Activated T-cell treated with anti-CD3 and anti-CD28 coated beads, Interleukin-2, amount 50 U/mL, for 72 hours (primary cell): ENCODE data around the gene GET4. TPM values are rescaled to one million over a fixed set of nuclear protein-coding genes. Genes with fewer than 3 reads are reported as not detected.

Source experiments
- ATAC-seq, 2 donors: fragments of 150-1000 bp; cut with Tn5 transposase; replicated peaks in 1 of 2; 2 replicates each; pipeline ENCODE4 v1.10.0; 2021; ENCODE audit warnings: moderate library complexity in 2 of 2, mild to moderate bottlenecking in 1 of 2
- DNase-seq, 2 donors: peaks; one replicate each; pipeline ENCODE4 v3.0.0; 2021 to 2022; ENCODE audit warnings: mixed read lengths in 1 of 2
- H3K27ac Mint-ChIP-seq: one replicate; pipeline ENCODE4 v1.8.0; 2022; ENCODE audit warnings: mild to moderate bottlenecking, moderate library complexity, mixed read lengths
- H3K27me3 Mint-ChIP-seq: one replicate; pipeline ENCODE4 v1.8.0; 2022; ENCODE audit warnings: low read depth, mixed read lengths
- H3K36me3 Mint-ChIP-seq, 2 donors: one replicate each; pipeline ENCODE4 v1.8.0; 2022; ENCODE audit warnings: mixed read lengths in 2 of 2, mild to moderate bottlenecking in 1 of 2; ENCODE audit not compliant: insufficient read depth in 2 of 2
- H3K4me1 Mint-ChIP-seq: one replicate; pipeline ENCODE4 v1.8.0; 2022; ENCODE audit warnings: low read depth, mixed read lengths
- H3K4me3 Mint-ChIP-seq, 2 donors: one replicate each; pipeline ENCODE4 v1.8.0; 2022; ENCODE audit warnings: mild to moderate bottlenecking in 2 of 2, mixed read lengths in 2 of 2, moderate library complexity in 2 of 2
- H3K9me3 Mint-ChIP-seq, 2 donors: one replicate each; pipeline ENCODE4 v1.8.0; 2022; ENCODE audit warnings: mixed read lengths in 2 of 2
- total RNA-seq, 2 donors: library from RNA; stranded (reverse); gene quantifications; one replicate each; pipeline ENCODE4 v1.2.3, GENCODE V29; 2022

GET4 gene
- 10 to 100 TPM; 33.8 to 34.9 TPM for total RNA-seq

GRCh38 chr7:876077-876971, at the start of gene GET4:
Gene GET4, plus strand, starts transcription at chr7:876554. Its CDS starts 92 bp downstream, at chr7:876646.
- peaks cover 3 to 5% of the 10 kb centered on the region in 2 donors for H3K36me3 Mint-ChIP-seq
- peak within 1 kb of the TSS; percentile 99 for H3K27ac Mint-ChIP-seq
- H3K4me1 Mint-ChIP-seq: peaks cover 34% of the 10 kb centered on the region
- H3K4me3 Mint-ChIP-seq: peak within 1 kb of the TSS; percentile 98
- ATAC-seq: peak; percentile 84 to 86
- no peaks in the 10 kb centered on the region for H3K27me3 Mint-ChIP-seq
- peak; percentile 97 to 99 for DNase-seq
- H3K9me3 Mint-ChIP-seq: no peaks in the 10 kb centered on the region

GRCh38 chr7:828793-829561, 47.4 kb upstream of the GET4 start:
- H3K27ac Mint-ChIP-seq: no peak overlapping the region
- H3K27me3 Mint-ChIP-seq: no peaks in the 10 kb centered on the region
- H3K36me3 Mint-ChIP-seq: peaks cover 0 to 4% of the 10 kb centered on the region in 2 donors
- H3K4me1 Mint-ChIP-seq: peaks cover 43% of the 10 kb centered on the region
- DNase-seq (no peak), ATAC-seq (no peak)
- H3K9me3 Mint-ChIP-seq: no peaks in the 10 kb centered on the region
- H3K4me3 Mint-ChIP-seq: no peak overlapping the region

- Mint-ChIP-seq H3K4me3 (peak overlapping the region in 1 of 2 donors; percentile 59), H3K27ac (no peak overlapping the region), H3K36me3 (peaks cover 2 to 7% of the 10 kb centered on the region in 2 donors), H3K4me1 (peaks cover 48% of the 10 kb centered on the region), H3K27me3 (no peaks in the 10 kb centered on the region), H3K9me3 (no peaks in the 10 kb centered on the region)
- ATAC-seq: no peak
- no peak for DNase-seq
Measured at GRCh38 chr7:830069-830468, 46.3 kb upstream of the GET4 start.

- Mint-ChIP-seq H3K9me3 (no peaks in the 10 kb centered on the region), H3K4me1 (peaks cover 61% of the 10 kb centered on the region), H3K4me3 (peak overlapping the region; percentile 88 to 91), H3K27me3 (no peaks in the 10 kb centered on the region), H3K36me3 (peaks cover 2 to 7% of the 10 kb centered on the region in 2 donors), H3K27ac (peak overlapping the region; percentile 94)
- ATAC-seq (peak; percentile 73 to 75), DNase-seq (peak; percentile 31 to 42)
Measured at GRCh38 chr7:831596-832166, 44.7 kb upstream of the GET4 start.

- H3K9me3 Mint-ChIP-seq: no peaks in the 10 kb centered on the region
- peak; percentile 69 to 83 for DNase-seq
- H3K27me3 Mint-ChIP-seq: no peaks in the 10 kb centered on the region
- peak within 1 kb of the TSS; percentile 94 for H3K27ac Mint-ChIP-seq
- peak; percentile 78 to 79 for ATAC-seq
- peak within 1 kb of the TSS; percentile 88 to 91 for H3K4me3 Mint-ChIP-seq
- peaks cover 63% of the 10 kb centered on the region for H3K4me1 Mint-ChIP-seq
- H3K36me3 Mint-ChIP-seq: peaks cover 2 to 7% of the 10 kb centered on the region in 2 donors
Measured at GRCh38 chr7:832167-832967, 44.0 kb upstream of the GET4 start, which contains the start of gene SUN1. Gene SUN1, plus strand, starts transcription at chr7:832476. Its CDS starts 49 bp downstream, at chr7:832525.

GRCh38 chr7:832968-833424, 43.4 kb upstream of the GET4 start:
- H3K9me3 Mint-ChIP-seq: no peaks in the 10 kb centered on the region
- no peak for ATAC-seq
- H3K27me3 Mint-ChIP-seq: no peaks in the 10 kb centered on the region
- H3K36me3 Mint-ChIP-seq: peaks cover 2 to 7% of the 10 kb centered on the region in 2 donors
- peak overlapping the region; percentile 94 for H3K27ac Mint-ChIP-seq
- DNase-seq: no peak
- H3K4me3 Mint-ChIP-seq: peak overlapping the region; percentile 88 to 91
- peaks cover 63% of the 10 kb centered on the region for H3K4me1 Mint-ChIP-seq

GRCh38 chr7:833601-834258, 42.6 kb upstream of the GET4 start:
- Mint-ChIP-seq H3K4me1 (peaks cover 63% of the 10 kb centered on the region), H3K27ac (no peak overlapping the region), H3K27me3 (no peaks in the 10 kb centered on the region), H3K36me3 (peaks cover 2 to 7% of the 10 kb centered on the region in 2 donors), H3K9me3 (no peaks in the 10 kb centered on the region), H3K4me3 (no peak overlapping the region)
- DNase-seq (no peak), ATAC-seq (no peak)

GRCh38 chr7:834277-834676, 42.1 kb upstream of the GET4 start:
- Mint-ChIP-seq H3K27ac (no peak overlapping the region), H3K27me3 (no peaks in the 10 kb centered on the region), H3K36me3 (peaks cover 5 to 7% of the 10 kb centered on the region in 2 donors), H3K4me3 (no peak overlapping the region), H3K4me1 (peaks cover 63% of the 10 kb centered on the region), H3K9me3 (no peaks in the 10 kb centered on the region)
- DNase-seq: no peak
- no peak for ATAC-seq

GRCh38 chr7:835021-835420, 41.3 kb upstream of the GET4 start:
- Mint-ChIP-seq H3K4me3 (no peak overlapping the region), H3K27ac (no peak overlapping the region), H3K36me3 (peaks cover 5 to 10% of the 10 kb centered on the region in 2 donors), H3K9me3 (no peaks in the 10 kb centered on the region), H3K27me3 (no peaks in the 10 kb centered on the region), H3K4me1 (peaks cover 58% of the 10 kb centered on the region)
- DNase-seq (no peak), ATAC-seq (no peak)

GRCh38 chr7:835485-836401, 40.6 kb upstream of the GET4 start:
- DNase-seq (no peak), ATAC-seq (no peak)
- peaks cover 5 to 10% of the 10 kb centered on the region in 2 donors for H3K36me3 Mint-ChIP-seq
- H3K9me3 Mint-ChIP-seq: no peaks in the 10 kb centered on the region
- H3K4me1 Mint-ChIP-seq: peaks cover 51% of the 10 kb centered on the region
- H3K27me3 Mint-ChIP-seq: no peaks in the 10 kb centered on the region
- no peak overlapping the region for H3K27ac Mint-ChIP-seq
- no peak overlapping the region for H3K4me3 Mint-ChIP-seq

- Mint-ChIP-seq H3K27ac (peak overlapping the region; percentile 39), H3K4me1 (peaks cover 44% of the 10 kb centered on the region), H3K36me3 (peaks cover 5 to 10% of the 10 kb centered on the region in 2 donors), H3K27me3 (no peaks in the 10 kb centered on the region), H3K4me3 (no peak overlapping the region), H3K9me3 (no peaks in the 10 kb centered on the region)
- ATAC-seq (no peak), DNase-seq (no peak)
Measured at GRCh38 chr7:836429-836828, 39.9 kb upstream of the GET4 start.
